GM21529 (cell line): Measurements from ENCODE around the gene G6PC2.
A peak's percentile ranks its signal among the peaks of the same experiment; 100 is the strongest.
"Not testable (repeated sequence)": the region's sequence is repeated elsewhere in the genome, so short reads cannot be mapped to it uniquely, and the experiment has no call there.

ENCODE experiments used
- ATAC-seq: cut with Tn5 transposase; IDR thresholded peaks from one replicate; pipeline ENCODE4 v1.9.1; 2021; ENCODE audit not compliant: unreplicated experiment

The G6PC2 gene

DNA sequence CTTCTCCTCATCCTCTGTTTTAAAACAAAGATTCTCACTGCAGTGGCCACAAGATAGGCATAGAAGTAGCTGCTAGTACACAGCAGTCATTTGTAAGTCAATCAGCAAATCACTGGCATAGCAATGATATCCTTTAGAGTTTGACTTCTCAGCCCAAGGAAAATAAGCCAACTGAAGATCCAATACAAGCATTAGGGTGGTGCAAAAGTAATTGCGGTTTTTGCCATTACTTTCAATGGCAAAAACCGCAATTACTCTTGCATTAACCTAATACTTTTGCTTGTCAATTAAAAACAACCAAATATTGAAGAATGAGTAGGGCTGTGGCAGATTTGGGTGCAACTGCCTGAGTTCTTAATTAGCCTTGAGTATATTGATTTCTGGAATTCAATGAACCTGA is 2.8 kb downstream of the G6PC2 start:
- ATAC-seq, result no peak

DNA sequence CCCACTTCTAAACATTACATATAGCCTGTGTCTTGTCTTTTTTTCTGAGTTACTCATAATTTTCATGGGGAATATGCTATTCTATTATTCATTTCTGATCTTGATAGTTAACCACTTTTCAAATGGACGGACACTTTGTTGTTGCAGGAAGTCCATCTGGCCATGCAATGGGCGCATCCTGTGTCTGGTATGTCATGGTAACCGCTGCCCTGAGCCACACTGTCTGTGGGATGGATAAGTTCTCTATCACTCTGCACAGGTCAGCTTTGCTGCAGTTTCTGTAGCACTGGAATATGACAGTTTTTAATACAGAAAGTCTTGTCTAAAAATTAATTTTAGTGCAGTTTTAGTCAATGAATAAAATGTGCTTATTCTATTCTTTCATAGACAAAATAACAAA is 3.3 kb downstream of the G6PC2 start:
- ATAC-seq, result no peak

DNA sequence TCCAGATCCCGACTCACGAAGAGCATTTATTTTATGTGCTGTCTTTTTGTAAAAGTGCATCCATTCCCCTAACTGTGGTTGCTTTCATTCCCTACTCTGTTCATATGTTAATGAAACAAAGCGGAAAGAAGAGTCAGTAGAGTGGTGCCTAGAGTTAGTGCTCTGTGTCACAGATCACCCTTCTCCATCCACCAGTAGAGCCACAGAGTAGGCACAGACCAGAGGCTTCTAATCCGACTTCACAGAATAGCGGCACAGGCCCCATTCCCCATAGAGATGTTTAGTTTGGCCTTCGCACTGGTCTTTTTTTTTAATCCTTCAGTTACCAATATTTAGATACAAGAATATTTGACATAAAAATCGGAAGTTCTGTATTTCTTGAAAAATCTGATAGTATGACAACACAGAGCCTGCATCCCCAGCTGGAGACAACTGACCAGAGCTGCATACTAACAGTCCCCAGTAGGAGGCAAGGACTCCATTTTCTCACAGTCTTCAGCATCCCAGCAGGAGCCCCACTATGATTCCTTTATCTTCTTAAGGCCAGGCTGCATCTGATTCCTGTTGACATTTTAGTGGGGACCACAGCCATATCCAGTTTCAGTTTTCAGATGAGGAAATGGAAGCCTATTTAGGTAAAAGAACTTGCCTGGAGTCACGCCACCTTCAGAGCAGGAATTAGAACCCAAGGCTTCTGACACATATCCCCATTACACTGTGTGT is 7.0 kb downstream of the G6PC2 start:
- no peak for ATAC-seq

DNA sequence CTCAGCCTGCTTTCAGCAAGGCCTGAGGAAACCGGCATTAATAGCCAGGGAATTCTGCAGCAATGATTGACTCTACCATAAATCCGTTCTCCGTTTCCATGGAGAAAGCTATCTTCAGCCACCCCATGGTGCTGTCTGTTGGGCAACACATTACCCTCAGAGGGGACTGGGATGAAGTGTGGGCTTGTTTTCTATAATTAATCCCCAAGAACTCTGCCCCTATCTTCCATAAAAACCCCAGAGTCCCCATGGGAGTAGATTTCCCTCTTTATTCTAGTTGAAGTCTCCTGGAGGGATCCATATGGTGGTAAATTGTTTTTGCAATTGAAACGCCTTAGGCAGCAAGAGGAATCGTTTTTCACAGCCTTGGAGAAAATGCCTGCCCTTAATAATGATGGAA is 9.2 kb downstream of the G6PC2 start:
- no peak for ATAC-seq

DNA sequence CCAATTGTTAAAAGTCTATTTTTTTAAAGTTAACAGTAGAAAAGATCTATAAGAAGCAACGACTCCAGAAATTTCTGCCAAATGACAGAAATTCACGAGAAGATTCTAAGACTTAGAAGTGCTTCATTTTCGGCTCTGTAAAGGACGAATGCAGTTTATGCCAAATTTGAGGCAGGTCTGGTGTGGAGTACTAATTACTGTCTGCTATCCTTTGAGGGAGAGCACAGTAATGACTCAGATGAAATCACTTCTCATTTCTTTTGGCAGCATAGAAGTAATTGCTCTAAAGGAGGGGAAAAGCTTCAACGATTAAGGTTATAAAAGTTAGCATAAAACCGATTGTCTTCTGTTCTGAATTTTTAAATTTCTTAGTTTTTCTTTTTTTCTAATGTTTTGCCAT is 11.4 kb downstream of the G6PC2 start:
- ATAC-seq, result no peak

DNA sequence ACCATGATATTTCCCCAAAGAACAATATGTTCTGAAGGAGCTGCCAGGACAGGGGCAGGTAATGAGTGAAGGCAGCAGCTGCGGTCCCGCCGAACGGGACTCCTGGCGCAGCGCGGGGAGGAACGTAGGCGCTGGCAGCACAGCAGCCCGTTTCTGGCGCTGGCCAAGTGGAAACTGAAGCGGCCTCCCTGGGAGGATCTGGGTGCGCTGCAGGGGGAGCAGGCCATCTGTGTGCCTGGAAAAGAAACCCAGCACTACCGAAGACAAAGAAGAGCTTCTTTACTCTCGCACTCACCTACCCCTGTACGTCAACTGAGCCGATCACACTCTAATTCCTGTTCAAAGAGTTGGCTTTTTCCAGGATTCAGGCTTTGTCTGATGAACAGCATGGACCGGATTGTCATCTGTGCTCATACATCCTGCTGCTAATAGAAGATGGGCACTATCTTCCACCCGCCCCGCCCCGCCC is 11.8 kb downstream of the G6PC2 start:
- ATAC-seq, result no peak

DNA sequence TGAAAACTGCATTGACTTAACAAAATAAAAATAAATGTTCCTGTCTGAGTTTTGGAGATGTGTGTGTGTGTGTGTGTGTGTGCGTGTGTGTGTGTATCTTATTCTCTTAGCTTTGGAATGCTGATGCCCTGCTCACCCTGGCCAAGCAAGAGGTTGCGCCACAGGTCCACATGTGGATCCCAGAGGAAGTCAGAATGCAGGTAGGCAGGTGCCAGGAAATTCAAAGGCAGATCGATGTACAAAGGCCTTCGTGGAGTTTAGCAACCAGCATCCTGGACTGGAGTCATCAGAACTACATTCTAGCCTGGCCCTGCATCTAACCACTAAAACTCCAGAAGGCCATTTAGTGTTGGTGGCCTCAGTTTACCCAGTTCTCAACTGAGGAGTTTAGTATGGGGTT is 12.4 kb downstream of the G6PC2 start:
- ATAC-seq, result no peak

DNA sequence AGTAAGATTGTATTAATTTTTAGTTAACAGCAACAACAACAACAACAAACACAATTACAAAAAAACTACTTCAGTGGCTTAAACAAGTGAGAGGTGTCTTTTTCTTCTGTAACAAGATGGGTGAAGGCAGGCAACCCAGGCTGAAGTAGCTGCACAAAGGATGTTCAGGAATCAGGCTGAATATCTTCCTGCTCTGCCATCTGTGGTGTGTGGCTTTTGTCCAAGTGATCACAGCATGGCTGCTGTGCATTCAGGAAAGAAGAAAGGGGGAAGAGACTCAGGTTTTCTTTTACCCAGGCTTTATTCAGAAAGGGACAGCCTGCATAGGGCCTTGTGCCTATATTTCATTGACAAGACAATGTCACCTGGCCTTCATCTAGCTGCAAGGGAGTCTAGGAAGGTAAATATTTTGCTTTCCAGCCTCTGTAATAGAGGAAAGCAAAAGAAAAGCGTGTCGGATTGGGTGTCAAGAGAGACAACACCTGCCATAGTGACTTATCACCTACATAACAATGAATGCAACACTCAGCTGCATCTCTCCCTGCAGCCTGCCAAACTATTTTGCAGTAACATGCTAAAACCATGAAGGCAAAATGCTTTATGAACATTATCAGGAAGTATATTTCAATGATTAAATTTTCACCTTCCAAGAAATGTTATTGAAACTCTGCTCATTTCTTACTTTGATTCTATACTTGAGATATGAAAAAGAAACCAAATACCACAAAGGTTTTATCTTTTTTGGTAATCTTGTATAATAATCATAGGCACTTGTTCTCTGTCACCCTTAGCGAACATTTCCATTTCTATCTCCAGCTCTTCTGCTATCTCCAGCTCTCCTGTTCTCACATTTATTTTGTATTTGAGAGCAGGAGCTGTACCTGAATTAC is 14.6 kb downstream of the G6PC2 start:
- no peak for ATAC-seq

DNA sequence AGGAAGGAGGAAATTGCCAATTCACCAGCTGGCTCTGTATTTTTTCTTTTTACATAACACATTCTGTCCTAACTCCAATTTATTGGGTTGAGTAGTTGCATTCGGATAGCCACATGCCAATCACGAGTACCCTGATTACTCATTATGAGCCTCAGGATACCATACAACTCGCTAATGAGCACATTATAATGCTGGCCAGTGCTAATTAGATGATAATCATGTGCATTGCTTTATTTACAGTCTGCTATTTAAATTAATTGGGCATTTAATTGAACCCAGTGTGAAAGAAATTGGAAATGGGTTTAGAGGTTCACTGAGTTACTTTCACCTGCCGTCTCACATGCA is 15.2 kb downstream of the G6PC2 start:
- ATAC-seq, result no peak

DNA sequence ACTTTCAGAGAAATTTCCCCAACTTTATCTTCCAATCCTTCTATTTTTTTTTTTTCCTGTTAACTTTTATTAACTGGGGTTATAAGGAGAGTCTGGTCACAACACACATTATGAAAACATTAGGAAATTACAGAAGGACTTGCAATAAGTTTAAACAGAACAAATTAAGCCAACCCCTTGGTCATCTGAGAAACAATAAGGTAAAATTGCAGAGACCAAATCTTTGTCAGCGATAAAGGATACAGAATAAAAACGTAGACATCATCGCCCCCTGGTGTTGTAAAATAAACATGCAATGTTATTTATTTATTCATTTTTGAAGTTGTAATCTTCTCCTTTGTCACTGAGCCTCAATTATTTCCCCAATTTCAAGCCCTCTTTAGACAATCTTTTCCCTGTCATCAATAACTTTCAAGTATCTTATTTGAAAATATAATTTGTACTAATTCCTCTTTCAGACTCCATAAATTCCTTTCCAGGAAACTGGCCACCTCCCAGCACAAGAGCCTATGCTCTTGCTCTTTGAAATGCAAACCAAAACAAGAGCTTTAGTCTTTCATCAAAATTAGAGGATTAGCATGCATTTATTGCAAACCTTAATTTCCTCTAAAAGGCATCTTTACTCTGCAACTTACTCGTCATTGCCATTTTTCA is 19.5 kb downstream of the G6PC2 start:
- no peak for ATAC-seq

DNA sequence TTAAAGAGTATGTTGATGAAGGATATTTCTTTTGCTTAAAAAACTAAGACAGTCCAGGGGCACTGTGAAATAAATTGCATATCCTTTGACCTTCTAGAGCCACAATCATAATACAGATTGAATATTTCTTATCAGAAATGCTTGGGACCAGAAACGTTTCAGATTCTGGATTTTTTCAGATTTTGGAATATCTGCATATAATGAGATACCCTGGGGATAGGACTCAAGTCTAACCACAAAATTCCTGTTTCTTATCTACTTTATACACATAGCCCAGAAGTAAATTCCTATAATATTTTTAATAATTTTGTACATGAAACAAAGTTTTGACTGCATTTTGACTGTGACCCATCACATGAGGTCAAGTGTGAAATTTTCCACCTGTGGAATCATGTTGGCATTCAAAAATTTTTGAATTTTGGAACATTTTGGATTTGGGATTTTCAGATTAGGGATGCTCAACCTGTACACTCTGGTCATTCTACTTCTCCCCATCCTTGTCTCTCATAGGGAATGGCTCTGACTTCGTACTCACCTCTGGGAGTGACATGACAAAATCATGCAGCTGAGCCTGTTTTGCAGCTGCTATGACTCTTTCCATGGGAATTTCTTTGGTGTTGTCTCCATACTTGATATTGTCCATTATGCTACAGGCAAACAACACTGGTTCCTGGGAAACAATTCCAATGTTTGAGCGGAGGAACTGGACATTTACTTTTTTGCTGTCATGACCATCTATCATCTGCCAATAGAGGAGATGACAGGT is 25.7 kb downstream of the G6PC2 start:
- ATAC-seq, result no peak

DNA sequence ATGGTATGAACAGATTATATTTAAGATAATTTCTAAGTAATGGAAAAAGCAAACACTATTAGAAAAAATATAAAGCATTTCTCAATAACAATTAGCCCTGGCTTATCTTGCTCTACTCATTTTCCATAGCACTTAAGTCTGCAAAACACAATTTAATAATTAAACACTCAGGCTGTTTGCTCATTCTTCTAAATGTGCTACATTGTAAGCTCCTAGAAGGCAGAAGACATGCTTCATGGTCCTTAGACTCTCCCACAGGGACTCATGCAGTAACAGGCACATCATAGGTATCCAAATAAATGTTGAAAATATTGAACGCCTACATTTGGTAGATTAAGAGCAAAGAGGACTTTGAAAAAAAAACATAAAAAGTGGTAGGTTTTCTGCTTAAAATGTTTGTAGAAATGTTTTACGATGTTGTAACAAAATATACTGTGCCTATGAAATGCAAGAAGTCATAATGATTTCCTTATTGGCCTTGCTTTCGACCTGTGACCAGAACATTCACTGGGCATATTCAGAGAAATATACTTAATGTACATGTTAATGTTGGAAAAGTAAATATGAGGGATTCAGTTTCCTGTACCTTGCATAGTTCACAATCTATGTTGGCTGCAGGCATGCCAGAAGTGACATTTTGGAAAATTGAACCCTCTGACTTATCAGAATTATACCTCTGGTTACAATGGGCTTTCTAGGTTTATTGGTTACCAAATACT is 27.2 kb downstream of the G6PC2 start:
- no peak for ATAC-seq

DNA sequence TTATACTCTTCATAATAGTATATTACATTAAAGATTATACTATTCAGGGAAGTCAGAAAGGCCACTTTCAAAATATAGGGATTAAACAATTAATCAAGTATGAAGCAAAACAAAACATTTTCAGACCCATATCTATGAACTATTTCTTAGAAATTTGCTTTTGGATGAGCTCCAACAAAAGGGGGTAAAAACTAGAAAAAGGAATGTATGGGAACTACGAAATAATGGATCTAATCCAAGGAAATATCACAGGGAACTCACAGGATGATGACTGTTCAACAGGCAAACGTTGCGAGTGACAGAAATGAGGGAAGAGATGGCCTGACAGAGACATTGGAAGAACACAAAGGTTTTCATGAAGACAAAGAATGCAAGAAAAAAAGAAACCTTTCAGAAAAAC is 27.9 kb downstream of the G6PC2 start:
- ATAC-seq, result no peak

DNA sequence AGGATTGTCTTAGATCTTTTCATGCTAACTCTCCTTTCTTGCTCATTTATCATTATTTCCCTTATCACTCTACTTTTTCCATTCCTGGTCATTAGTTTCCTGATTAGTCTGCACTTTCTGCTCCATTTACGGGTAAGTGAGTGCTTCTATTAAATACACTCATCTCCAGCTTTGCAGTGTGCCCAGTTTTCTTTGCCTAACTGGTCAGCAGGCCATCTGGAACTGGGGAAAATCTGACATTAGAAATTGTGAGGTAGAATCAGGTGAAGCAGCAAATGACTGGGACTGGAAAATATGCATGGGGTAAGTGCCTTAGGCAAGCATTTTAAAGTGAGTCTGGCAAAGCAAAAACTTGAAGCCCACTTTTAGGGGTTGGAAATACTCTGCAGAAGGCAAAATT is 29.2 kb downstream of the G6PC2 start:
- no peak for ATAC-seq

DNA sequence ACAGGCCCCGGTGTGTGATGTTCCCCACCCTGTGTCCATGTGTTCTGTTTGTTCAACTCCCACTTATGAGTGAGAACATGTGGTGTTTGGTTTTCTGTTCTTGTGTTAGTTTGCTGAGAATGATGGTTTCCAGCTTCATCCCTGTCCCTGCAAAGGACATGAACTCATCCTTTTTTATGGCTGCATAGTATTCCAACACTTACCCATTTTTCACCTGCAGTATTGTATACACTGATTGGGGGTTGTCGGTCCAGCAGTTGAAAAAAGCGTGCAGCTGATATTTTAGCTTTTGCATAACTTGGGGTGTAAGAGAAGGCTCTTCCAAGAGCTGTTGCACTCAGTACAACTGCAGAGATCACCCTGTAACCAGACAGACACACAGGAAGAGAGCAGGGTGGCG is 31.1 kb downstream of the G6PC2 start:
- not testable (repeated sequence) for ATAC-seq

DNA sequence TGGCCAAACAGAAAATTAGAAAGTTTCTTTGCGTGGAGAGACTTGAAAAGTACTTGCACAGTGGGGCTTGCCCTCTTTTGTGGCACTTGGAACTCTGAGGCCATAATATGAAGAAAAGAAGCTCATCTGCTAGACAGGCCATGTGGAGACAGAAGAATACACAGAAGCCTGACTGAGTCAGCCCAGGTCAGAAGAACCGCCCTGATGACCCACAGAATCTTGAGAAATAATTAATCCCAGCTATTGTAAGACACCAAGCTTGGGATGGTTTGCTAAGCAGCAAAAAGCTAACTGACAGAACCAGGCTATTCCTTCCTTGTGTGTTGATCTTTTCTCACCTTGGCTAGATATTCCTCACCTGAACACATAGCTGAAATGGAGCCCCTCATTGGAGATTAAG is 33.7 kb downstream of the G6PC2 start:
- no peak for ATAC-seq

DNA sequence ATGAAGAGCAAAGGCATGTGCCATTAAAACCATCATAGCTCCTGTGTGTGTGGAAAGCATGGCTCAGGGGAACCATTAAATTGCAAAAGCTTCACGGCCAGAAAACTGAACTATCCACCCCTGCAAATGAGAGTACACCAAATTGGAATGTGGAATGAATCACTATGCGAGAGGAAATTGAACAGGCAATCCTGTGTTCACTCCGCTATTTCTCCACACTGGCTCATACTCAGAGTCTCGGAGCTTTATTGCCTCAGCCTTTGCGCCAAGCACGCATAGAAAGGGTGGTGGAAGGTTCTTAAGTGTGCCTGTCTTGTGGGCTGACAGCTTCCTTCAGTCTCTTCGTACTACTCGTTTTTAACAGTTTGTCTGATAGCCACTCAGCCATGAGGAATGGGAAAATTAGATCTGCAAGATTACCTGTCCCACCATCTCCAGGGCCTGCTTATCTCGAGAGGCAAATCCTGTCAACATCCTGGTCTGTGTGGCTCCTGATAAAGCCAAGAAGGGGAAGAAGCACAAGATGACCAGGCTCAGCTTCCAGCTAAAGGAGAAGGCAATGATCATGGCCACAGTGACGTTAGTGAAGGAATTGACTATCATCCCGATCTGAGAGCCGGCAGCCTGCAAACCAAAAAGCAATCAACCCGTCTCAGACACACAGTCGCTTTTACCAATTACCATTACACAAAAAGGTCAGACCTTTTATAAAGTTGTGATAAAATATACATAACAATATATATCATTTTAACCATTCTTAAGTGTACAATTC is 34.9 kb downstream of the G6PC2 start:
- ATAC-seq, result no peak

DNA sequence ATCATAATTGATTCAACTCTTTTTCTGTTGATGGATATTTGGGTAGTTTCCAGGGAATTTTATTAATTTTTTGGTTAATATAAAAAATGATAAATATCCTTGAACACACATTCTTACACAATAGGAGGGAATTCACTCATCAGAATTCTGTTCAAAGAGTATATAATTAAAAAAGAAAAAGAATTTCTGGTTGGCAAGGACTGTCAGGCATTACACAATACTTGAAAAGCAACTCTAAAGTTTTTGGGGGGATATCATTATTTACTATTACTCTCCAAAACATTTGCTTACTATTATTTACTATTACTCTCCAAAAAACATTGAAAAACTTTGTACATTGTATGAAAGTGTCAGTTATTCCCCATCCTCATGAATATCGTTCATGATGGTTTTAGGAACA is 38.0 kb downstream of the G6PC2 start:
- ATAC-seq, result no peak

DNA sequence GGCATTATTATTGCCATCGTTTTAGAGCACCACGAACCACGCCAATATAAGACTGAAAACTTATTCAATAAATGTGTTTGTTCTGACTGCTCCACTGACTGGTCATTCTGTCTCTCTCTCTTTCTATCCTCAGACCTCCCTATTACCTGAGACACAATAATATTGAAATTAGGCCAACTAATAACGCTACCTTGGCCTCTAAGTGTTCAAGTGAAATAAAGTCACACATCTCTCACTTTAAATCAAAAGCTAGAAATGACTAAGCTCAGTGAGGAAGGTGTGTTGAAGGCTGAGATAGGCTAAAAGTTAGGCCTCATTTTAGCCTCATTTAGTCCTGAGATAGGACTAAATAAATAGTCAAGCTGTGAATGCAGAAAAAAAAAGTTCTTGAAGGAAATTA is 38.8 kb downstream of the G6PC2 start:
- ATAC-seq, result peak; percentile 82

DNA sequence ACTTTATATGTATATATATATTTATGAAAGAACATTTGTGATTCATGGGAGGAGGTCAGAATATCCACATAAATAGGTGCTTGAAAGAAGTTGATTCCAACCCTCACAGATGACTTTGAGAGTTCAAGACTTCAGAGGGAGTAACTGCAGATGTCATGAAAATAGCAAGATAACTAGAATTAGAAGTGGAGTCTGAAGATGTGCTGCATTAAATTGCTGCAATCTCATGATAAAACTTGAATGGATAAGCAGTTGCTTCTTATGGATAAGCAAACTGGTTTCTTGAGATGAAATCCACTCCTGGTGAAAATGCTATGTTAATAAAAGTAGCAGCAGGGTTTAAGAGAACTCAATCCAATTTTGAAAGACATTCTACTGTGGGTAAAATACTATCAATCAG is 40.2 kb downstream of the G6PC2 start:
- no peak for ATAC-seq
